NB4 (cell line): ENCODE measurements around the gene TMEM170B.

ENCODE experiments used
- CTCF ChIP-seq: IDR thresholded peaks from one replicate; pipeline ENCODE4 v1.5.1; 2012; ENCODE audit warnings: low read depth, low read length
- MAX ChIP-seq: IDR thresholded peaks from 2 replicates; pipeline ENCODE4 v1.6.1; 2011; ENCODE audit warnings: low read depth, low read length
- POLR2A ChIP-seq: IDR thresholded peaks from 2 replicates; pipeline ENCODE4 v1.6.1; 2011; ENCODE audit warnings: mild to moderate bottlenecking; ENCODE audit not compliant: insufficient read length; ENCODE audit errors: extremely low read depth

GRCh38 chr6:11536795-11537194 lies 754 bp upstream of the TMEM170B start:
- no peak for TF ChIP-seq CTCF
- TF ChIP-seq MAX: no peak
- TF ChIP-seq POLR2A: no peak
